Left ventricle myocardium superior (tissue), 1 donor: ENCODE measurements around the gene AJM1. TPM values are rescaled to one million over a fixed set of nuclear protein-coding genes. Genes with fewer than 3 reads are reported as not detected.
"Not testable (repeated sequence)": the region's sequence is repeated elsewhere in the genome, so short reads cannot be mapped to it uniquely, and the experiment has no call there.

Source experiments
- ATAC-seq: fragments of 200-7000 bp; cut with Tn5 transposase; one replicate; pipeline ENCODE4 v1.9.1; 2020; ENCODE audit warnings: mild to moderate bottlenecking, moderate library complexity
- DNase-seq: peaks from one replicate; pipeline ENCODE4 v3.0.0-alpha.2; 2020
- intact Hi-C: fragments of 100-400 bp; cut with micrococcal nuclease; formaldehyde crosslinking; loops from one replicate; pipeline ENCODE4 v1.11.0; 2022
- total RNA-seq: library from RNA; stranded (reverse); fragmentation: NEBNext Ultra II Directional; extraction: Animal tissue kit (Norgen Biotek cat#: 25700); gene quantifications from one replicate; pipeline ENCODE4 v1.2.1, GENCODE V29; 2021
- donor health status: DM: no; HTN: yes; CAD: no; lungs with severe emphysema.

The AJM1 gene
- total RNA-seq, 1 donor from 2014 or later = 9.1 TPM

DNA sequence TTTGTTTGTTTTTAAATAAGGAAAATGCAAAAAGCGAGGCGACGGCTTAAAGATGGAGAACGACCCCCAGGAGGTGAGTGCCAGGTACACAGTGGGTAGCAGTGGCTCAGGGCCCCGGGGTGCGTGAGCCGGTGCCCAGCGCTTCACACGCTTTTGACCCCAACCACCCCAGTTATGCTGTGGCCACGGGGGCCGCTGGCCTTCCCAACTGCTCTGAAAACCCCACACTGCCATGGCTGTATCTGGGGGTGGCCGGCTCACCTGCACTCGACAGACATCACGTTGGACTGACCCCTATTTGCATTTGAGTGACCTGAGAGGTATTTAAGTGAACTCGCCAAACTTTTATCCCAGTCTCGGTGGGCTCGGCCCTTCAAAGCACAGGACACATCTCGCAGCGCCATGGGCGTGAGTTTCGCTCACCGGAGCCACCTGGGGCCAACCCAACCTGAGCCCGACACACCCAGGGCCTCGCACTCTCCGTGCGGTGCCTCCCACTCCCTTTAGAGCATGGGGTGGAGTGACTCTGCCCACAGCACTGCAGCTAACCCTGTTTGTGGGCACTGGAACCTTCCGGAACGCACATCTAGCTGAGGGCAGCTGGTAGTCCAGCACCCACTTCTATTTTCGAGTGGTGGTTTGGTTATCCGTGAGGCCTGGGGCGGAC is 13.7 kb upstream of the AJM1 start:
- DNase-seq = no peak
- intact Hi-C loops = no loop called here
- ATAC-seq = no peak

DNA sequence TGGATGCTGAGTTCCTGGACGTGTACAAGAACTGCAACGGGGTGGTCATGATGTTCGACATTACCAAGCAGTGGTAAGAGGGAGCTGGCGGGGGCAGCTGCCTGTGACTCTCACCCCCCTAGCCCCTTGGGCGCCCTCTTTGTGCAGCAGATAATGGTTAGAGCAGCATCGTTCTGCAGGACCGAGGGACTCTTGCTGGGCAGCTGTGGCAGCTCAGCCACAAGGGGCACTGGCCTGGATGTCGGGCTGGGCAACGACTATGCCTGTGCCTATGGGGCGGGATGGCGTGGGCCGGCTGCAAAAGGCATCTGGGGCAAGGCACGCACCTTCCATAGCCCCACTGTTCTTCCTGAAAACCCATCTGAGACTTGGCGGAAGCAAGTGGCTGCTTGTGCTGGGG is 12.9 kb upstream of the AJM1 start:
- DNase-seq (no peak), ATAC-seq (no peak)
- intact Hi-C loops = no loop called here

DNA sequence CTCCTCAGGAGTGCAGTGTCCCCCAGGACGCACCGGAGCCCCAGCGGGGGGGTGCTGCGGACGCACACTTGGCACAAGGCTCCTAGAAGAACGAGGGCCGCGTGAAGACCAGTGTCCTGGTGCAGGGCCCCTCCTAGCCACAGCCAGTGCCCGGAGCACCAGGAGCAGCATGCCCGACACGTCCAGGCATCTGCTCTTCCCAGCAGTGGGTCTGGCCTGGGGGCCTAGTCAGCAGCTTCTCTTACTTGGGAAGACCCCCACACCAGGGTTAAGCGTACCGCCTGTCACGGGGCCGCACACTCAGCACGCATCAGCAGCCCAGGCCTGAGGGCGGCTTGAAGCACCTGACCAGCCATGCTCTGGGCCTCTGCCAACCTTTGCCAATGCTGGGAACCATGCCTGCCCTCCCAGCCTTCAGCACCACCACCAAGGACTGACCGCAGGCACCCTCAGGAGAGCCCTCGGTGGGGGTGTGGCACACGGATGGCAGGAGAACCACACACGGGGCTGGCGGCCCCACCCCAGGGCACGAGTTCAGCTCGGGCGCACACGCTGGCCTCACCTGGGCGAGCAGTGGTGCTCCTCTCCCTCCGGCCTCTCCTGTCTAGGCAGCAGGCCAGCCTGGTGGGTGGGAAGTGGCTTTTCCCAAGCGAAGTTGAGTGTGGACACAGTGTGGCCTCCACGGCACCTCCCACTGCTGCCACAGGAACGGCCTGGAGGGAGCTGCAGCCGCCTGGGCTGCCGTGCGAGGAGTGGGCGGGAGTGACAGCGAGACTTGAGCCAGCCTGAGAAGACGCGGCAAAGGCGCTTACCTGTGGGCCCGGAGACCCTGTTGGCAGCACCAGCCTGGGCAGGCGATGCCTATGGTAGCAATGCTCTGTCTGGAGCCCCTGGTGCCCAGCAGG is 12.0 kb upstream of the AJM1 start:
- intact Hi-C loops = no loop called here
- DNase-seq (no peak), ATAC-seq (peak; percentile 17)

DNA sequence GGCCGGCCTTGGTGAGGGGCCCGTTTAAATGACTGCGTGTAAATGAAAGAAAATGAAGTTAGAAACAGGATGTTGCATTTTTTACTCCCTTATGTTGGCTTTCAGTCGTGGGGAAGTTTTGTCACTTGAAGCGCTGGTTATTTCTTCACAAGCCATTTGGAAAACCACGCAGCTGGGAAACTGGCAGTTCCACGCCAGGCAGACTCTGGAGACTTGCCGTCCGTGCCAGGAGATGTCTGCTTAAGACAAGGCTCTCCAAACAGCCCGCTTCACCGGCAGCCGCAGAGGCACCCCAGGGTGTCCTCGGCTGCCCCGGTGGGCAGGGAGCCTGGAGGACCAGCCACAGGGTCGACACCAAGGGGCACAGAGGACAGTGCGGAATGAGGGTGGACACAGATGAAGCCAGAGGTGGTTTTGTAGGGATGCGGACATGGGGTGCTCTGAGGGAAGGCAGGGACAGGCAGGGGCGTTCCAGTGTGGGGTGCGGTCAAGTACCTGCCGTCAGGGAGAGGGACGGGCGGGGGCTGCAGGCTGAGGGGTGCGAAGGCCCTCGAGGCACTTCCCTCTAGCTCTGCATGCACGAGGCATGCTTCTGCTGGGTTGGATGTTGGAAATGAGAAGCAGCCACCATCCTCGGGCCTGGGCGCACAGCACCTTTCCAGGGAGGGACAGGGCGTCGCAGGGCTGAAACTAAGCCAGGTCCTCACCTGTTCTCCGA is 11.1 kb upstream of the AJM1 start:
- no peak for ATAC-seq
- DNase-seq = no peak
- intact Hi-C loops = no loop called here

DNA sequence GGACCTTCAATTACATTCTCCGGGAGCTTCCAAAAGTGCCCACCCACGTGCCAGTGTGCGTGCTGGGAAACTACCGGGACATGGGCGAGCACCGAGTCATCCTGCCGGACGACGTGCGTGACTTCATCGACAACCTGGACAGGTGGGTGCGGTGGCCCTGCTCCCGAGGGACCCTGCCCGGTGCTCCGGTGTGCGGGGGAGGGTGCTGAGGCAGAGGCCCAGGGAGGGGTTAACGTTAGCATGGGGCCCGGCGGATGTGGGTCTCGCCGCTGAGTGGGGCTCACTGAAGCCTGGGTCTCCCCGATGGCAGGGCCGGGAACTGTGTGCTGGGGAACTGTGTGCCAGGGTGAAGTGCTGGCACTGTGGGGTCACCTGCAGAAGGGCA is 10.6 kb upstream of the AJM1 start:
- ATAC-seq (no peak), DNase-seq (peak; percentile 16)
- intact Hi-C loops = no loop called here

DNA sequence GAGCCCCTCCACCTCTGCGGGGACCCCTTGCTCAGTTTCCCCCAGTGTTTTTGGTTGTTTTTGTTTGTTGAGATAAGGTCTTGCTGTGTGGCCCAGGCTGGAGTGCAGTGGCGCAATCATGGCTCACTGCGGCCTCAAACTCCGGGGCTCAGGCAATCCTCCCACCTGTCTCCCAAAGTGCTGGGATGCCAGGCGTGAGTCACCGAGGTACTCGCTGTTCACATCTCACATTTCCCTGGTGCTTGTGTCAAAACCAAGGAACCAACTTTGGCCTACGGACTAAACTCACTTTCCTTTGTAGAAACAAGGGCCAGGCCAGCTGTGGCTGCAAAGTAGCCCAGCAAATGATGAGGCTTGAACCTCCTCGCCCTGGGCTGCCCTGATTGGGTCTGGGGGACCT is 9.7 kb upstream of the AJM1 start:
- no peak for ATAC-seq
- intact Hi-C loops = no loop called here
- no peak for DNase-seq

DNA sequence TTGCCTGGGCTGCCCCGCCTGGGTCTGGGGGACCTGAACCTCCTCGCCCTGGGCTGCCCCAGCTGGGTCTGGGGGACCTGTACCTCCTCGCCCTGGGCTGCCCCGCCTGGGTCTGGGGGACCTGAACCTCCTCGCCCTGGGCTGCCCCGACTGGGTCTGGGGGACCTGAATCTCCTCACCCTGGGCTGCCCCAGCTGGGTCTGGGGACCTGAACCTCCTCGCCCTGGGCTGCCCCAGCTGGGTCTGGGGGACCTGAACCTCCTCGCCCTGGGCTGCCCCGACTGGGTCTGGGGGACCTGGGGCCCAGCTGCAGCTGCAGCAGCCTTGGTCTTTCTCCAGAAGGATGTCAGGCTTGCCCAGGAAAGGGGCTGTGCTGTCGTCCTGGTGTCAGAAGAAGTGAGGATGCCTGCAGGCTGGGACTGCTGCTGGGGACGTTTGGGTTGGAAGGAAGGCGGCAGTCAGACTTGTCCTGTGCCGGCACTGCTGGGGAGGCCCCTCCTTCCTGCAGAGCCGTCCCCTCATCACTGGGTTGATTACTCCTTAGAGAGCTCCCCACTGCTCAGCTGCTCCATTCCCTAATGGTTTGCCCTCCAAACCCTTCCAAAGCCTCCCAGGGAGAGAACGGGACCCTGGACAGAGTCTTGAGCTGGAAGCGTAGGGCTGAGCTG is 8.8 kb upstream of the AJM1 start:
- ATAC-seq (peak; percentile 24), DNase-seq (peak; percentile 37)
- intact Hi-C loops = not testable (repeated sequence)

DNA sequence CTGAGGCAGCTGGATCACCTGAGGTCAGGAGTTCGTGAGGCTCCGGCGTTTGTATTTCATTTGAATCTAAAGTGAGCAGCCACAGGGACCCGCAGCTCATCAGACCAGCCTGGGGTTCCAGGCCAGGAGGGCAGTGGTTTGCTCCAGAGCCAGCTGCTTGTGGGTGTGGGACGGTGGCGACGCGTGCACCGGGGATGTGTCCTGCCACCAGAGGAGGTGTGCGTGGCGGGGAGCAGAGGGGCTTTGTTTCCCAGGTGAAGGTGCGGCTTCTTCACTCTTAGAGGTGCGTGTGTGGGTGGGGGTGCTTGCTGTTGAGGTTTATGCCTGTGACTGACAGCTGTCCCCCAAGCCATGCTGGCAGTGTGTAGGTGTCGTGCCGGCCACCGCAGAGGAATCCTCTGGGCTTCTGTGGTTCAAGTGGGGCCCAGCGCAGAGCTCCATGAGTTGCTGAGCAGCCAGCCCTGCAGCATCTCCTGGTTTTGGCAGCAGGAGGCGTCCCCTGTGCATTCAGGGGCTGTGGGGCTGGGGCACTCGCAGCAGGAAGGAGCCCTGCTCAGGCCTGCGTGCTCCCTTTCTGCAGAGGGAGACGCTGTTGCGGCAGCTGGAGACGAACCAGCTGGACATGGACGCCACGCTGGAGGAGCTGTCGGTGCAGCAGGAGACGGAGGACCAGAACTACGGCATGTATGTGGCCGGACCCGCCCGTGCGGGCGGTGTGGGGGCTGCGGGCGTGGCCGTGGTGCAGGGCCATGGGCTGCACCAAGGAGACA is 6.9 kb upstream of the AJM1 start:
- intact Hi-C loops = no loop called here
- DNase-seq = no peak
- no peak for ATAC-seq

DNA sequence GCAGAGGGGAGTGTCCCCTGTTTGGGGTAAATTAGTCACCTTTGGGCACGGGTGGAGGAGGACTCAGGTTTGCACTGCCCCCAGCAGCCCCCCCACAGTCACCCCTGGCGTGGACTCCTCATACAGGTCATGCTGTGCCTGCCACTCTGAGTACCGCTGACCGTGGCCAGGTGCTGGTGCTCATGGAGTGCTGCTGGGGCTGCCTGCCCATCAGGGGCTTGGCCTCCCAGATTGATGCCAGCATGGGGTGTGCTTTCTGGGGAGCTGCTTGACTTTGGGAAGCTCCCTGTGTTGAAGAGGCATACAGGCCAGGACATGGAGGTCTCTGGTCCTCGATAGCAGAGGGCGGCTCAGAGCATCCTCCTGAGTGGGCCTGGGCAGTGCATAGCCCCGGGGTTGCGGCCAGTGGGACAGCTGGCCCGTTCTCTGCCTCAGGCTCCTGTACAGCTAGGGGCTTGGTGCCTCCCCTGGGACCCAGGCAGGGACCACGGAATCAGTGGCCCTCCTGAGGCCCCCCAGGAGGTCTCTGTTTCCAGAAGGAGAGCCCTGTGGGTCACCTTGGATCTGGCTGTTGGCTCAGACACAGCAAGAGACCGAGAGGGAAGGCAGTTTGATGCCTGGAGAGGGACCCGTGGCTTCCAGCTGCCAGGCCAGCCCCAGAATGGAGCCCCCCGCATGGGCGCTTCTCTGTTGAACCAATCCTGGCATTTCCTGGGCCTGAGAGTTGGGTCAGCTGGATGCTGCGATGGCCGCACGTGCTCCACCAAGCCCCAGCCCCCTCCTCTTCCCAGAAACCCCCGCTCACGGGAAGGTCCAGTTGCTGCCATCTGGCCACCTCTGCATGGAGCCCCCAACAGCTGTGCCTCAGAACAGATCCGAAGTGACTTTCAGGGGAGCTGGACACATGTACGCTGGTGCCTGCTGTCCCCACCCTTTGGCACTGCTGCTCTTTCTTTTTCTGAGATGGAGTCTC is 6.1 kb upstream of the AJM1 start:
- DNase-seq (no peak), ATAC-seq (no peak)
- intact Hi-C loops = no loop called here

DNA sequence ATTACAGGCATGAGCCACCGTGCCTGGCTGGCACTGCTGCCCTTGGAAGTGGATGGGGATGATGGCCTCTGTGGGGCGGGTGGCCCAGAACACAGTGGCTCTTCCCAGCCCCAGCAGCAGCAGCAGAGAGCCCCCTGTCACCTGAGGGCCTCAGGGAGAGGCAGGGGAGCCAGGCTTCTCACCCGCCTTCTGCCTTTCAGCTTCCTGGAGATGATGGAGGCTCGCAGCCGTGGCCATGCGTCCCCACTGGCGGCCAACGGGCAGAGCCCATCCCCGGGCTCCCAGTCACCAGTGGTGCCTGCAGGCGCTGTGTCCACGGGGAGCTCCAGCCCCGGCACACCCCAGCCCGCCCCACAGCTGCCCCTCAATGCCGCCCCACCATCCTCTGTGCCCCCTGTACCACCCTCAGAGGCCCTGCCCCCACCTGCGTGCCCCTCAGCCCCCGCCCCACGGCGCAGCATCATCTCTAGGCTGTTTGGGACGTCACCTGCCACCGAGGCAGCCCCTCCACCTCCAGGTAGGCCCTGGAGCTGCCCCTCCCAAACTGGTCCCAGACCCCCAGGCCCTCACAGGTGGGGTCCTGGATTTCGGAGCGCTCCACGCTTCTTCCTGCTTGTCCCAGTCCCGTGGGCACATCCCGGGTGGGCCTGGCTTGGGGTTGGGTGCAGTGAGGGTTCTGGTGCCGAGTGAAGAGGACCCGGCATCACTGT is 5.0 kb upstream of the AJM1 start:
- ATAC-seq (no peak), DNase-seq (no peak)
- intact Hi-C loops = no loop called here

DNA sequence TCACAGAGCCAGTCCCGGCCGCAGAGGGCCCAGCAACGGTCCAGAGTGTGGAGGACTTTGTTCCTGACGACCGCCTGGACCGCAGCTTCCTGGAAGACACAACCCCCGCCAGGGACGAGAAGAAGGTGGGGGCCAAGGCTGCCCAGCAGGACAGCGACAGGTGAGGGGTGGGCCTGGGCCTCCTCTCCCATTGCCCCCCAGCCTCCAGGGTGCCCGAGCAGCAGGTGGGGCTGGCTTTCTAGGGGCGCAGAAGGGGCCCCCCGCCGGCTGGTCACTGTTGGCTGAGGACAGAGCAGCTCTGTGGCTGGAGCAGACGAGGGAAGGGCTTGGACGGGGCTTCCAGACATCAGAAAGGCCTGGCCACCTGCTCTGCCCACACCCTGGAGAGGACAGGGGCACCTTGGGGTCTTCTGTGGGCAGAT is 4.4 kb upstream of the AJM1 start:
- intact Hi-C loops, DNase-seq, ATAC-seq: not testable (repeated sequence)

DNA sequence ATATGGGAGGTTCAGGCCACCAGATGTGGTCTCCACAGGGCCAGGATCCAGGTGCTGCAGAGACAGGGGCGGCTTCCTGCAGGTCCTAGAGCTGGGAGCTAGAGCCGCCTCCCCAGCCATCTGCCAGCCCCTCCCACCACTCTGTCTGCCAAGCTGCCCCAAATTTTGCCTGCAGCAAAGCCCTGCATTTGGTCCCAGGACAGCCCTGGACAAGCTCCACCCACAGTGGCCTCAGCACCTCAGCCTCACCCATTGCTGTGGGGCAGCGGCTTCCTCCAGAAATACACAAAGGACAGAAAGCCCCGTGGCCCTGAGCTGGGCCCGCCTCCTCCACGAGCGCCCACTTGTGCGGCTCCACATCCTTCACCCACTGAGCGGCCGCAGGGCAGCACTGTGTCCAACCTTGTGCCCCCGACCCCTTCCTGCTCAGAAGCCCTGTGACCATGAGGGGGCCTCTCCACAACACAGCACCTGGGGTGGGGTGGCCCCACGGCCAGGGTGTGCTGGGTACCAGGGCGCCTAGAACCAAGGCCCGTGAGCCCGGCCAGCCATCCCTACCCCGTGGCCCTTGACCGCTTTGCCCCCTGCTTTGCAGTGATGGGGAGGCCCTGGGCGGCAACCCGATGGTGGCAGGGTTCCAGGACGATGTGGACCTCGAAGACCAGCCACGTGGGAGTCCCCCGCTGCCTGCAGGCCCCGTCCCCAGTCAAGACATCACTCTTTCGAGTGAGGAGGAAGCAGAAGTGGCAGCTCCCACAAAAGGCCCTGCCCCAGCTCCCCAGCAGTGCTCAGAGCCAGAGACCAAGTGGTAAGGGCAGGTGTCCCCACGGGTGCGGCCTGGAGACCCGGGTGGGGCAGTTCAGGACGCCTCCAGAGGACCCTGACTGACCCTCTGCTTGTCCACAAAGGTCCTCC is 3.7 kb upstream of the AJM1 start:
- intact Hi-C loops = no loop called here
- DNase-seq (no peak), ATAC-seq (no peak)

DNA sequence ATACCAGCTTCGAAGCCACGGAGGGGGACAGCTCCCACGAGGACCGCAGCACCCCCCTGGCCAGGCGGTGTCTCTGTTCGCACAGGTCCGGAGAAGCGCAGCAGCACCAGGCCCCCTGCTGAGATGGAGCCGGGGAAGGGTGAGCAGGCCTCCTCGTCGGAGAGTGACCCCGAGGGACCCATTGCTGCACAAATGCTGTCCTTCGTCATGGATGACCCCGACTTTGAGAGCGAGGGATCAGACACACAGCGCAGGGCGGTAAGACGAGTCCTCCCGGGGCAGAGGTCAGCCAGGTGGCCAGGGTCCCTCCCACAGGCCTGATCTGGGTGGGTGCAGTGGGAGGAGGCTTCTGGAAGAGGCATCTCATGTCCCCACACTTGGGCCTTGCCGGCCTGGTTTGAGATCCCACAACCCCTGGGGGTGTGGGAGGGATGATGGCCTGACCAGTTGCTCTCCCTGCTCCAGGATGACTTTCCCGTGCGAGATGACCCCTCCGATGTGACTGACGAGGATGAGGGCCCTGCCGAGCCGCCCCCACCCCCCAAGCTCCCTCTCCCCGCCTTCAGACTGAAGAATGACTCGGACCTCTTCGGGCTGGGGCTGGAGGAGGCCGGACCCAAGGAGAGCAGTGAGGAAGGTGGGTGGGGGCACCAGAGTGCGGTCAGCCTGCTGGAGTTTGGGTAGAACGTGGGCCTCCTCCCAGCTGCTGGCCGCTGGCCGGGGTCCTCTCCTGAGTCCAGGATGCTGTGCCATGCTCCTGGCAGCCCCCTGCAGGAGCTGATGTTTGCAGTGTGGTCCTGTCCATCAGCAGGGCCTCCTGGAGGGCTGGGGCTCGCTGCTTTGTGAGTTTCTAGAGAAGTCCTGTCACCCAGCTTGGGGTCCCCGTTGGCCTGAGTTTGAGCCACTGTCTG is 2.8 kb upstream of the AJM1 start:
- intact Hi-C loops = no loop called here
- DNase-seq (no peak), ATAC-seq (no peak)

DNA sequence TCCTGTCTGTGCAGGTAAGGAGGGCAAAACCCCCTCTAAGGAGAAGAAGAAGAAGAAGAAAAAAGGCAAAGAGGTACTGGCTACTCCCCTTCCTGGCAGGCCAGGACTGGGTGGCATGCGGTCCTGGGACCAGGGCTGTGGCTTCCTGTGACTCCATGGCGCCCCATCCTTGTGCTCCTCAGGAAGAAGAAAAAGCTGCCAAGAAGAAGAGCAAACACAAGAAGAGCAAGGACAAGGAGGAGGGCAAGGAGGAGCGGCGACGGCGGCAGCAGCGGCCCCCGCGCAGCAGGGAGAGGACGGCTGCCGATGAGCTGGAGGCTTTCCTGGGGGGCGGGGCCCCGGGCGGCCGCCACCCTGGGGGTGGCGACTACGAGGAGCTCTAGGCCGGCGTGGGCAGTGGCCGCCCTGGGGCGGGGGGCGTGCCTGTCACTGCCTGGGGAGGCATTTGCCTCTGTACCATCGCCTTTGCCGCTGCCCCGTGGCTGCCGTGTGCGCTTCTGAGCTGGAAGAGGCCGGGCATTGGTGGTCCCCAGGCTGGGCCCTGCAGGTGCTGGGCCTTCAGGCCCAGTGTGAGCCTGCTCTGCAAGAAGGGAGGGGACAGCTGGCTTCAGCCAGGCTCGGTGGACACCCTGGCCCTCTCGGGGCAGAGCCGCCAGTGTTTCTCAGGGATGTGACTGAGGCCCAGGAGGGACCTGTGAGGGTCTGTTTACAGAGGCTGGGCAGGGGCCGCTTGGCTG is 2.0 kb upstream of the AJM1 start:
- intact Hi-C loops = no loop called here
- no peak for DNase-seq
- no peak for ATAC-seq
